HUES48 (cell line): ENCODE measurements around the gene EML1.

ENCODE experiments used
- H3K27ac ChIP-seq: one replicate; pipeline ENCODE4 v1.7.0; 2013; ENCODE audit warnings: low read depth, low read length, inconsistent platforms
- H3K27me3 ChIP-seq: 2 replicates; pipeline ENCODE4 v1.6.1; 2013; ENCODE audit warnings: mild to moderate bottlenecking, low read length; ENCODE audit not compliant: control insufficient read depth, insufficient read depth
- H3K36me3 ChIP-seq: 2 replicates; pipeline ENCODE4 v1.6.1; 2013; ENCODE audit warnings: low read length; ENCODE audit not compliant: control insufficient read depth, insufficient read depth
- H3K4me1 ChIP-seq: 2 replicates; pipeline ENCODE4 v1.6.1; 2013; ENCODE audit warnings: mild to moderate bottlenecking, low read length; ENCODE audit not compliant: control insufficient read depth, insufficient read depth
- H3K4me3 ChIP-seq: 2 replicates; pipeline ENCODE4 v1.5.1; 2013; ENCODE audit warnings: mild to moderate bottlenecking, low read depth, low read length
- H3K9ac ChIP-seq: 2 replicates; pipeline ENCODE4 v1.6.1; 2013; ENCODE audit warnings: mild to moderate bottlenecking, low read depth, low read length, moderate library complexity
- H3K9me3 ChIP-seq: 2 replicates; pipeline ENCODE4 v1.6.1; 2013; ENCODE audit warnings: low read length; ENCODE audit not compliant: control insufficient read depth, insufficient read depth

Gene EML1

DNA sequence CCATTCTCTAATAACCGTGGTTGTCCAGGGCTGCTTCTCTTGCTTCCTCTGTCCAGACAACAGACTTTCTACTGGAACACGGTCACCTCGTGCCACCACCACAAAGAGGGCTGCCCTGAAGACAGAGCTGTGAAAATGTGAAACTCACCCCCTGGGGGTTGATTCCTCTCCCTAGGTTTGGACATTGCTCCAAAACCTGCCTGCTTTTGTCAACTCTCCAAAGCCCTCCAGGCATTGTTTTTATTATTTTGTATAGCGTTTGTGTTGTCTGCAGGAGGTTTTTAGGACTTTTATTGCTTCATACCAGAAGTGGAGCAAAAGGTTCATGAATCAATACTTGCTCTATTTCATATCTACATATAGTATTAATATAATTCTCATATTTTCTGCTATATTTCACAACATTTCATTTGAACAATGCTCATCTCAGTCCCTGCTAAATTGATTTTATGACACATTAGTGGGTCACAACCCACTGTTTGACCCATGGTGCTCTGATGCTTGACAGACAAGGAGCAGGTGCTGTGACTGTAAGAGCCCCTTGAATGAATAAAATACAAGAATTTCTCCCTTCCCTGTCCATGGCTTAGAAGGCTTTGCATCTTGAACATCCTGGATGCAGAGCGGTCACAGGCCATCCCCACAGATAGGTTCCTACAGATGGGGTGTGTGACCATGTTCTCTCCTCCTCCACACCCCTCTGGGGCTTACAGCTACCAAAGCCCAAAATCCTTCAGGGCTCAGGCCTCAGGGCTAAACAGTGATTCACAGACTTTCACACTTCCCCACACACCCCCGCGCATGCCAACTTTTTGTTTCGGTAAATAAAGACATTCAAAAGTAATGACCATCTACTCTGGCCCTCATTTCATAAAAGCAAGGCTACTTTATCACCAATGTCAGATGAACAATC is 20.6 kb upstream of the EML1 start:
- H3K27ac ChIP-seq: no peak overlapping the region
- no peak overlapping the region for H3K9ac ChIP-seq
- H3K9me3 ChIP-seq: no peaks in the 10 kb centered on the region
- H3K27me3 ChIP-seq: no peaks in the 10 kb centered on the region
- no peak overlapping the region for H3K4me3 ChIP-seq
- H3K4me1 ChIP-seq: peaks cover 35% of the 10 kb centered on the region
- H3K36me3 ChIP-seq: no peaks in the 10 kb centered on the region

DNA sequence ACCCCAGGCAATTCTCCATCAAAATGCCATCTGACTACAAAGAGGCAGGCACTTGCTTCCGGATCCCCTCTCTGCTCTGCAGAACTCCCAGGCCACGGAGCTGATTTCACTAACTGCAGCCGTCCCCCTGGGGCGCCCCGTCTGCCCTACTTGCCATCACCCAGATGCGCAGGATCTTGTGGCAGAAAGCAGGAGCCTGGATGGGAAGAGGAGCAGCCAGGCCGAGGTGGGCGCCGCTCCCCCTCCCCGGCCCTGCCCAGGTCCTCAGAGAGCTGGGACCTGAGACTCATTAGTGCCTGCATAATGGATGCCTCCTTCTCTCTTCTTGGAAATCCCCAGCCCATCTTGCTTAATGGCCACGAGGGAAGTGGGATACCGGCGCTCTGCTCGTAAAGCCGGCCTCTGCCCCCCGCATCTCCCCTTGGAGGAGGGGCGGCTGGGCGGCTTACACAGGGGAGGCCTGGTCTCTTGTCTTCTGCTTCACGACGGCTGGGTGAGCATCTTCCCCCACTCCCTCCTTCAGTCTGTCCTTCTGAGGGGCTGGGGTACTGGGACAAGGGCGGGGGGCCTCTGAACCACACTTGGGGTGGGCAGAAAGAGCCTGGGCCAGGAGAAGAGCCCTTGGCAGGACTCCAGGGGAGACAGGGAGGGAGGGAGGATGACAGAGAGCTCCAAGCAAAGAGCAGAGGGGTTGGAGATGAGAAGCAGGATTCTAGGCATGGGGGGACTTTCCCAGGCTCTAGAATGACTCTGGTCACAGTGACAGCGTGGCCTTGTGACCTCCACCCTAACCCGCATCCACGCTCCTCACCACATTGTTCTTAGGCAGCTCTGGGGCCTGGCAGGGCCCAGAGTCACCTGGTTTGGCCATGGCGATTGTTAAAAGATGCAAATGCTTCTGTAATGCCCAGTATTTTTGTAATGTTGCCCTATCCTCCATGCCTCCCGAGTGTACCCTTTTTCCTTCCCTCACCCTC is 19.4 kb upstream of the EML1 start:
- Histone ChIP-seq H3K36me3 (no peaks in the 10 kb centered on the region), H3K9ac (no peak overlapping the region), H3K4me3 (no peak overlapping the region), H3K27me3 (no peaks in the 10 kb centered on the region), H3K9me3 (no peaks in the 10 kb centered on the region), H3K4me1 (peaks cover 35% of the 10 kb centered on the region), H3K27ac (no peak overlapping the region)

DNA sequence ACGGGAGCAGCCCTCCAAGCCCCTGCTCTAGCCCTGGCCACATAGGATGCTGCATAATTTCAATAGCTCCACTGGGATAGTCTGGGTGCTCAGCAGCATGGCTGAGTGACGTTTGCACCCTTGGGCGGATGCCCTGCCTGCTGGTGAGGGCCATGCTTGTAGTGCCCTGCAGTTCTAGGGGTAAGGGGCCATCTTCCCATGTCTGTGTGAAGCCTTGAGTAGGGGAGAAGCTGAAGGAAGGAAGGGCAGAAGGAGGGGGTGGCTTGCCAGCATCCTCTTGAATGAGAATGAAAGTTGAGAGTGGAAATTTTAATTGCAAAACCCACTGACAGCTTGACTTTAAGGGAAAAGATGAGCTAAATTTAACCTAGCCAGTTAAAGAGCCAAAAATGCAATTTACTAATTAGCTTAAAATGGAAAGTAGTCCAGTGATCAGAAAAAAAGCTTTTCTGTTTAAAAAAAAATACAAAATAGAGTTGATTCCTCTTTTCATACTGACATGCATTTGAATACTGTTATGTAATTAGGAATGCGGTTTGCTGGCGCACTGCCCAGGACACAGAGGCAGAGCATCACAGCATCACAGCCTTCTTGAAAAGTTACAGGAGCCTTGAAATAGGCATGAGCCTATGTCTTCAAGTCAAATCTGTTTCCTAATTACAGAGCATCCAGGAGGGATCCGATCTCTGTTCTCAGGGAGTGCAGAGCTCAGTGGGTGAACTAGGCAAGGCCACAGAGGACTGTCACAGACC is 18.5 kb upstream of the EML1 start:
- peaks cover 35% of the 10 kb centered on the region for H3K4me1 ChIP-seq
- no peaks in the 10 kb centered on the region for H3K27me3 ChIP-seq
- no peak overlapping the region for H3K27ac ChIP-seq
- H3K36me3 ChIP-seq: no peaks in the 10 kb centered on the region
- no peak overlapping the region for H3K9ac ChIP-seq
- no peaks in the 10 kb centered on the region for H3K9me3 ChIP-seq
- no peak overlapping the region for H3K4me3 ChIP-seq

DNA sequence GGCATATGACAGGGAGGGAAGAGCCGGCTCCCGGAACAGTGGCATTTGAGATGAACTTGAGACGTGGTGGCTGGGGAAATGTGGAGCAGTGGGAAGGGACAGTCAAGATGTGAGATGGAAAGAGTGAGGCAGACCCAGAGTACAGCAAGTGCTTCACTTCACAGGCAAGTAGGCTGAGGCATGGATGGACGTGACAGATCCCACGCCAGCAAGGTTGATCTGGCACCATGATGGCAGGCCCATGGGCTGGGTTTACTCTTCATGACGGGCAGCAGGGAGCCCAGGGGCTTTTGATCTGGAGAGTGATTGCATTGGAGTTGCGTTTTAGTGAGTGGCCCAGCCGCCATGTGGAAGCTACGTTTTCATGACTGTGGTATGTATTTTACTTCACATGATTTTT is 17.9 kb upstream of the EML1 start:
- Histone ChIP-seq H3K27ac (no peak overlapping the region), H3K4me3 (no peak overlapping the region), H3K9ac (no peak overlapping the region), H3K27me3 (no peaks in the 10 kb centered on the region), H3K36me3 (no peaks in the 10 kb centered on the region), H3K9me3 (no peaks in the 10 kb centered on the region), H3K4me1 (peaks cover 35% of the 10 kb centered on the region)

DNA sequence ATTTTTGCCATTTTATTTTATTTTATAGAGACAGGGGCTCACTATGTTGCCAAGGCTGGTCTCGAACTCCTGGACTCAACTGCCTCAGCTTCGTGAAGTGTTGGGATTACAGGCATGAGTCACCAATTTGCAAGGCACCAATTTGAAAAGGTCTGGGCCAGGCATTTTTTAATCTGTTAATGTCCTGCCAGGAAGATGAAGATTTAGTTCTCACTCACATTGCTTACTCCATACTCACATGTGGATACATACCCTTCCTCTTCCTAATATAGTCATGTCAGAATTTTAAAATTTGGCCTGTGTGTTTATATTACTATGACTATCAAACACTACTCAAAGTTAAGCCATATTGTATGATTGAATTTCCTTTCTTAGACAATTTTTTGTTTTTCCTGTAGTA is 15.3 kb upstream of the EML1 start:
- H3K9me3 ChIP-seq: no peaks in the 10 kb centered on the region

DNA sequence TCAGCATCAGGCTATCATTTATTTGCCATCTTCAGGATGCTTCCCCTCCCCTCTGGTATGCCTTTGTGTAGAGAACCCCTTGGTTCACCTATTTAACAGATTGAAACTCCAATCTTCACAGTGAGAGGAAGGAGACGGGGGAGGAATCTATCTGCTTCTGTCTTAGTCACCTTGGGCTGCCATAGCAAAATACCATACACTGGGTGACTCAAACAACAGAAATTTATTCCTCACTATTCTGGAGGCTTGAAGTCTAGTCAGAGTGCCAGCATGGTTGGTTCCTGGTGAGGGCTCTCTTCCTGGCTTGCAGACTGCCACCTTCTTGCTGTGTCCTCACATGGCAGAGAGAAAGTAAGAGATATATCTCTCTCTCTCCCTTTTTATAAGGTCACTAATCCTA is 13.5 kb upstream of the EML1 start:
- no peaks in the 10 kb centered on the region for H3K27me3 ChIP-seq
- no peak overlapping the region for H3K4me3 ChIP-seq
- no peak overlapping the region for H3K27ac ChIP-seq
- no peaks in the 10 kb centered on the region for H3K9me3 ChIP-seq
- H3K9ac ChIP-seq: no peak overlapping the region
- H3K4me1 ChIP-seq: peaks cover 14% of the 10 kb centered on the region
- no peaks in the 10 kb centered on the region for H3K36me3 ChIP-seq

More for the DNA sequence above, 15.3 kb upstream of the EML1 start:
- no peaks in the 10 kb centered on the region for H3K27me3 ChIP-seq
- H3K27ac ChIP-seq: no peak overlapping the region
- H3K9ac ChIP-seq: no peak overlapping the region
- H3K4me3 ChIP-seq: no peak overlapping the region
- no peaks in the 10 kb centered on the region for H3K36me3 ChIP-seq
- peaks cover 32% of the 10 kb centered on the region for H3K4me1 ChIP-seq

DNA sequence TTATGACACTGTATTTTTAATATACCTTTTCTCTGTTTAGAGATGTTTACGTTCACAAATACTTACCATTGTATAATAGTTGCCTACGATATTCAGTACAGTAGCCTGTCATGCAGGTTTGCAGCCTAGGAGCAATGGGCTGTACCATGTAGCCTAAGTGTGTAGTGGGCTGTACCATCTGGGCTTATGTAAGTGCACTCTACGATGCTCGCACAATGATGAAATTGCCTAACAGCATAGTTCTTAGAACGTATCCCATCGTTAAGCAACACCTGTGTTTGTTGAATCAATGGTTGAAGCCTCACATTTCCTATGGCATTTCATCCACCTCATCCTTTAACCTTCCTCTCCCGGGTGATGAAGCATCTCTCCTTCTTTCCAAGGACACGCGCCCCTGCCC is 12.5 kb upstream of the EML1 start:
- no peaks in the 10 kb centered on the region for H3K27me3 ChIP-seq

DNA sequence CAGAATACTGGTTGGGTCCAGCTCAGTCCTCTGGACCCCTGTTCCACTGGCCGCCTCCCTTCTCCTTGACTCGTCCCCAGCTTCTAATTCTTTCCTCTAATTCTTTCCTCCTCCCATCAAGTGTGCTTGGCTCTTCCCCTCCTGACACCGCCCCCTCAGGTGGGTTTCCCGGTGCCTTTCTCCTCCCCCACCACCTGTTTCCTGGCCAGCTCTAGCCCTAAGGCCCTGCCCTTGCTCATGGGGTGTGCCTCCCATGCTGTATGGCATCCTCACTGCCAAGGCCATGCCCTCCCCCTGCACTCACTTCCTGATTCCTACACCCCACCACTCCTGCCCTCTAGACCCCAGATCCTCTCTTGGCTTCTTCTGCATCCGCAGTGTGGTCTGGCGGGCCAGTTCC is 12.1 kb upstream of the EML1 start:
- Histone ChIP-seq H3K27me3 (no peaks in the 10 kb centered on the region), H3K9me3 (no peaks in the 10 kb centered on the region), H3K27ac (no peak overlapping the region), H3K4me1 (peaks cover 4% of the 10 kb centered on the region; the same call in 1 of the 2 replicates), H3K4me3 (no peak overlapping the region), H3K9ac (no peak overlapping the region), H3K36me3 (no peaks in the 10 kb centered on the region)

More for the DNA sequence above, 12.5 kb upstream of the EML1 start:
- peaks cover 4% of the 10 kb centered on the region; the same call in 1 of the 2 replicates for H3K4me1 ChIP-seq
- no peak overlapping the region for H3K4me3 ChIP-seq
- H3K36me3 ChIP-seq: no peaks in the 10 kb centered on the region
- no peaks in the 10 kb centered on the region for H3K9me3 ChIP-seq
- H3K27ac ChIP-seq: no peak overlapping the region
- no peak overlapping the region for H3K9ac ChIP-seq

DNA sequence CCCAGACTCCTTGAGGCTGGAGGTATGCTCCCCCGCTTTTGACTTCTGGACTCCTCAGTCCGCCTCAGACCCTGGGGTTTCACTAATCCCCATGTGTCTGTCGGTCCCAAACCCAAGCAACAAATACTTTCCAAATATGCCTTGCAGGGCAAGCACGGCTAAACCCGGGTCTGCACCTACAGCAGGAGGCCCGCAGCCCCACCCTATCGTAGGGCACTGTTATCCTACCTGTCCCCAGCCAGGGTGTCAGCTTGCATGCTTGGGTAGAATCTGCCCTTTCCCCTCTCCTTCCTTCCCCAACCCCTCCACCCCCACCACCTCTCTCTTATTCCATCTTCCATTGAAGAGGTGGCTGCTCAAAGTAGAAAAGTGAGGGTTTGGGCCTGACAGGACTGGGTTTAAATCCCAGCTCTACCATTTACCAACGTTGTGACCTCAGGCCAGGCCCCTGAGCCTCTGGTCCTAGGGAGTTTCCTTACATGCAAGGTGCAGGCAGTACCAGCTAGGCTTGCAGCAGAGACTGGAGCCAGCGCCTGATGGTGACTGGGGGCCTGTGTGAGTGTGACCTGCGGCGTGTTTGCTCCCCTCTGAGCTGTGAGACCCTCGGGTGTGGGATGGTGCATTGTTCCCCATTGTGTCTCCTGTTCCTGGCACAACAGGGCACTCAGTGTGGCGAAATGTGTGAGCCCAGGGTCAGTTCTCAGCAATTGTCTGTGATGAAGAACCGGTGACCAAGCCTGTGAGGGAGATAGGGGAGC is 11.2 kb upstream of the EML1 start:
- no peak overlapping the region for H3K9ac ChIP-seq
- no peaks in the 10 kb centered on the region for H3K9me3 ChIP-seq
- no peaks in the 10 kb centered on the region for H3K27me3 ChIP-seq
- no peak overlapping the region for H3K27ac ChIP-seq
- no peak overlapping the region for H3K4me3 ChIP-seq
- H3K36me3 ChIP-seq: no peaks in the 10 kb centered on the region
- peaks cover 4% of the 10 kb centered on the region; the same call in 1 of the 2 replicates for H3K4me1 ChIP-seq

DNA sequence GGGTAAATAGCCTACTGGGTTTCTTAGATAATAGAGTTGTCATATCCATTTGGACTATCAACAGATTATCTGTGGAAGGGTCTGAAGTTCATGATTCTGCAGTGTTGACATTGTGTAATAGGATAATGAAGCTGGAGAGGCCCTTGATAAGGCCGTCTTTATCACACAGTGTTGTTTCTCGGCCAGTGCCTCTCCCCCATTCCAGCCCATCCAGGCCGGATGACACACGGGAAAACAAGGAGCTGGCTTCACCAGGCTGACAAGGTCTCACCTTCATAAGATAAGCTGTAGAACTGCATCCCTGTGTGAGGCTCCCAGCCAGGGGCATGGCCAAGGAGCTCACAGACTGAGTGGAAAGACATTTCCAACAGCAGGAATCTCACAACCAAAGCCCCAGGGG is 8.7 kb upstream of the EML1 start:
- Histone ChIP-seq H3K9me3 (no peaks in the 10 kb centered on the region), H3K36me3 (no peaks in the 10 kb centered on the region), H3K27ac (no peak overlapping the region), H3K27me3 (no peaks in the 10 kb centered on the region), H3K4me1 (peaks cover 4% of the 10 kb centered on the region; the same call in 1 of the 2 replicates), H3K4me3 (no peak overlapping the region), H3K9ac (no peak overlapping the region)
